Right lobe of liver (tissue), 6 donors: Measurements from ENCODE around the gene PRAME. TPM values are rescaled to one million over a fixed set of nuclear protein-coding genes. Genes with fewer than 3 reads are reported as not detected.

ENCODE experiments used
- ATAC-seq, 4 donors: fragments of 200-7000 bp; cut with Tn5 transposase; one replicate each; pipeline ENCODE4 v1.9.1; 2020; ENCODE audit warnings: mild to moderate bottlenecking in 4 of 4, moderate library complexity in 4 of 4
- DNase-seq, 3 donors: peaks; one replicate each; pipeline ENCODE4 v3.0.0-alpha.2; 2020
- H3K27ac ChIP-seq, 3 donors: fragments of 200-600 bp; one replicate each; pipeline ENCODE4 v1.8.0; 2022
- H3K27me3 ChIP-seq, 2 donors: fragments of 200-600 bp; one replicate each; pipeline ENCODE4 v1.8.0; 2022
- H3K36me3 ChIP-seq, 4 donors: fragments of 200-600 bp; sonication (generic) in 1 of 4; one replicate each; pipeline versions ENCODE4 v1.5.1 to v1.8.0; 2017 to 2022; ENCODE audit warnings: control low read depth in 1 of 4
- H3K4me1 ChIP-seq, 4 donors: fragments of 200-600 bp; sonication (generic) in 1 of 4; one replicate each; pipeline versions ENCODE4 v1.5.1 to v1.8.0; 2017 to 2022; ENCODE audit warnings: control low read depth in 1 of 4
- H3K4me3 ChIP-seq, 3 donors: fragments of 200-600 bp; one replicate each; pipeline ENCODE4 v1.8.0; 2022
- H3K9me3 ChIP-seq, 4 donors: fragments of 200-600 bp; sonication (generic) in 1 of 4; one replicate each; pipeline versions ENCODE4 v1.5.1 to v1.8.0; 2017 to 2022; ENCODE audit warnings: control low read depth in 1 of 4
- CTCF ChIP-seq, 4 donors: fragments of 200-600 bp in 3 of 4; fragments of 450-650 bp in 1 of 4; IDR thresholded peaks; one replicate each; pipeline versions ENCODE4 v1.5.1 to v1.8.0; 2016 to 2022; ENCODE audit warnings: antibody characterized with exemption in 4 of 4, mild to moderate bottlenecking in 2 of 4
- POLR2A ChIP-seq: fragments of 450-650 bp; IDR thresholded peaks from one replicate; pipeline ENCODE4 v1.6.1; 2017; ENCODE audit warnings: antibody characterized with exemption, mild to moderate bottlenecking
- WGBS: methylation state at CpG from one replicate; pipeline ENCODE4 v1.1.6; 2018; ENCODE audit warnings: low coverage, low lambda C conversion rate; ENCODE audit not compliant: insufficient coverage; ENCODE audit errors: missing lambda C conversion rate; 5-methylcytosine and 5-hydroxymethylcytosine counted together
- intact Hi-C, 2 donors: fragments of 100-400 bp; cut with DNase I; formaldehyde crosslinking; loops; one replicate each; pipeline versions ENCODE4 v1.11.2 to v1.14.1; 2022
- small RNA-seq, 2 experiments: library from RNA; depleted of rRNA; stranded (forward); fragments of <200 nt; gene quantifications; one replicate each; pipeline ENCODE3, GENCODE V24; 2016
- total RNA-seq, 6 experiments: library from RNA; depleted of rRNA in 2 of 6; stranded (reverse); fragments of >200 nt in 2 of 6; fragmentation: NEBNext Ultra II Directional in 3 of 6; extraction: Animal tissue kit (Norgen Biotek cat#: 25700) in 3 of 6; gene quantifications; one replicate each; pipeline versions ENCODE4 v1.1.0 to v1.2.4, GENCODE V29; 2016 to 2023
- donor health status: DM: no; HTN: yes; CAD: no.
- donor health status: DM: no; HTN: no; CAD: no.
- donor health status: DM: no; HTN: no; CAD: no.
- donor health status: DM: no; HTN: yes; CAD: no.
- donor health status: DM: no; HTN: yes; CAD: no.

PRAME gene
- total RNA-seq, 6 experiments from 2014 or later = not detected

GRCh38 chr22:22508274-22509176 is 50.5 kb downstream of the PRAME start, which contains the start of gene ZNF280B:
TSS of gene ZNF280B (minus strand) at chr22:22508742. CDS start at chr22:22489398, 19,344 bp downstream.
- H3K9me3 ChIP-seq = no peaks in the 10 kb centered on the region
- intact Hi-C loops = no loop called here
- no peaks in the 10 kb centered on the region for H3K4me1 ChIP-seq
- H3K4me3 ChIP-seq = peak within 1 kb of the TSS; percentile 21 to 47 (median 25)
- WGBS = 5% methylated on average over 31 of the region's 72 CpGs
- no peaks in the 10 kb centered on the region for H3K36me3 ChIP-seq
- H3K27ac ChIP-seq = no peak within 1 kb of the TSS
- H3K27me3 ChIP-seq = no peaks in the 10 kb centered on the region
- TF ChIP-seq CTCF (IDR thresholded peaks at IDR 0.05) (peak in 3 of 4 donors; percentile 5 to 25 (median 23)), POLR2A (no peak)
- peak; percentile 45 to 64 (median 51) for DNase-seq
- ATAC-seq = peak; percentile 65 to 87 (median 83)

GRCh38 chr22:22507743-22508273 is 51.3 kb downstream of the PRAME start:
- no peaks in the 10 kb centered on the region for H3K27me3 ChIP-seq
- intact Hi-C loops = no loop called here
- no peaks in the 10 kb centered on the region for H3K36me3 ChIP-seq
- no peak for TF ChIP-seq CTCF (IDR thresholded peaks at IDR 0.05)
- TF ChIP-seq POLR2A = no peak
- H3K4me1 ChIP-seq = no peaks in the 10 kb centered on the region
- 35% methylated on average over 12 of the region's 13 CpGs for WGBS
- no peak overlapping the region for H3K27ac ChIP-seq
- no peak for DNase-seq
- no peak for ATAC-seq
- H3K9me3 ChIP-seq = no peaks in the 10 kb centered on the region
- peak overlapping the region in 2 of 3 donors; percentile 21 to 47 for H3K4me3 ChIP-seq

GRCh38 chr22:22506736-22507135 is 52.3 kb downstream of the PRAME start:
- intact Hi-C loops = no loop called here
- no peak overlapping the region for H3K4me3 ChIP-seq
- ATAC-seq (no peak), DNase-seq (no peak)
- H3K27me3 ChIP-seq = no peaks in the 10 kb centered on the region
- TF ChIP-seq CTCF (IDR thresholded peaks at IDR 0.05) (no peak), POLR2A (no peak)
- H3K36me3 ChIP-seq = no peaks in the 10 kb centered on the region
- WGBS = no CpG with 5 or more reads among the region's 1 CpG
- no peaks in the 10 kb centered on the region for H3K9me3 ChIP-seq
- no peaks in the 10 kb centered on the region for H3K4me1 ChIP-seq
- no peak overlapping the region for H3K27ac ChIP-seq

- DNase-seq (no peak), ATAC-seq (no peak)
- Histone ChIP-seq H3K4me1 (no peaks in the 10 kb centered on the region), H3K9me3 (no peaks in the 10 kb centered on the region), H3K27me3 (no peaks in the 10 kb centered on the region), H3K4me3 (no peak overlapping the region), H3K36me3 (no peaks in the 10 kb centered on the region), H3K27ac (no peak overlapping the region)
- 55% methylated on average over 2 of the region's 2 CpGs for WGBS
- TF ChIP-seq CTCF (IDR thresholded peaks at IDR 0.05) = no peak
- no peak for TF ChIP-seq POLR2A
- intact Hi-C loops = no loop called here
Observed at GRCh38 chr22:22498267-22498666, 60.8 kb downstream of the PRAME start.

Small RNA genes within 50 kb of the gene (small RNA-seq; reads per million reads assigned to genes)
- 0 reads per million in 2 experiments for gene IGLV2-34

Other genes starting within 250 kb of the PRAME start
- under 1 TPM in 4 of 6 experiments, not detected in 2; 0.06 to 0.31 (median 0.10) TPM for gene ZNF280B, start 50.5 kb downstream of the PRAME start, total RNA-seq
- not detected for gene ZNF280A, start 39.0 kb downstream of the PRAME start, total RNA-seq
- gene GGTLC2, start 85.3 kb upstream of the PRAME start, total RNA-seq = not detected